BLaER1 treated with 17β-estradiol and CSF1 and Interleukin-3, amounts not matched to agents 10 nM and 100 nM (cell line): ENCODE results near the gene KLRF1.
A peak's percentile ranks its signal among the peaks of the same experiment; 100 is the strongest.

Experiments used
- H3K27ac ChIP-seq, 11 experiments: shearing (Covaris generic); formaldehyde crosslinking; 2 replicates each; pipeline ENCODE4 v1.8.1; 2022
- H3K27me3 ChIP-seq, 11 experiments: shearing (Covaris generic); formaldehyde crosslinking; 2 replicates each; pipeline ENCODE4 v1.8.1; 2022
- H3K36me3 ChIP-seq, 11 experiments: shearing (Covaris generic); formaldehyde crosslinking; 2 replicates each; pipeline ENCODE4 v1.8.1; 2022
- H3K4me1 ChIP-seq, 10 experiments: shearing (Covaris generic); formaldehyde crosslinking; 2 replicates each; pipeline ENCODE4 v1.8.1; 2022
- H3K4me2 ChIP-seq, 11 experiments: shearing (Covaris generic); formaldehyde crosslinking; 2 replicates each; pipeline ENCODE4 v1.8.1; 2022
- H3K4me3 ChIP-seq, 10 experiments: shearing (Covaris generic); formaldehyde crosslinking; 2 replicates each; pipeline ENCODE4 v1.8.1; 2022
- H3K9ac ChIP-seq, 11 experiments: shearing (Covaris generic); formaldehyde crosslinking; 2 replicates each; pipeline ENCODE4 v1.8.1; 2022
- H3K9me3 ChIP-seq, 11 experiments: shearing (Covaris generic); formaldehyde crosslinking; replicated peaks in 1 of 11; 2 replicates each; pipeline ENCODE4 v1.8.1; 2022
- H4K20me1 ChIP-seq, 11 experiments: shearing (Covaris generic); formaldehyde crosslinking; 2 replicates each; pipeline ENCODE4 v1.8.1; 2022
- Cebpa-rat ChIP-seq, 11 experiments: shearing (Covaris generic); IDR thresholded peaks; 2 replicates each; pipeline ENCODE4 v1.8.1; 2022

Gene KLRF1

DNA sequence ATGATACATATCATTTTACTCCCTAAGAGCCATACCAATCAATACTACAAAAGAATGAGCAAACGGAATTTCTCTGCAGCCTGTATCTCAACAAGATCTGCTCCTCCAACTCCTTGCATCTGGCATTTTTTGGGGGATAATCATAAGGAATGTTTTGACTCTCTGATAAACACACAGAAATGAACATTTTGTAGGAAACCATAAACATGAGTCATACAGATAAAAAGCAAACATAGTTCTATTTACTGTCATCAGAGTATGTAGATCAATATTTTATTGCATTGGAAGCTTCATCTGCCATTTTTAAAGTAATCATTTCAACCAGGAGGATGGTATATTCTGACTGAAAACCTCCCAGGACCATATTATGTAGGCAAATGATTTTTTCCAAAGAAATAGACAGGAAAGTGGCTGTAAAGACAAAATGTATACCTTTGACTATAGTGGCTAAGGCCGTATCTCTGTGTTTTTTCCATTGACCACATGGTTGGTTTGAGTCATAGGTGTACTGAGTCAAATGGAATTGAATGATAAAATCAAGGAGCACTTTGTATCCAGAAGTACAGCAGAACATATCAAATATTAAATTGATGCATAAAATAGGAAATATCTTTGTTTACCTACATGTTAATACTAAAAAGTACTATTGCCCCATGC lies 34.2 kb upstream of the KLRF1 start:
- H3K4me1 ChIP-seq = peaks cover 30 to 53% (median 42%) of the 10 kb centered on the region in 10 experiments
- peak overlapping the region; percentile 1 to 92 (median 66); a peak in 15 of 22 replicates for H3K4me2 ChIP-seq
- no peaks in the 10 kb centered on the region for H4K20me1 ChIP-seq

DNA sequence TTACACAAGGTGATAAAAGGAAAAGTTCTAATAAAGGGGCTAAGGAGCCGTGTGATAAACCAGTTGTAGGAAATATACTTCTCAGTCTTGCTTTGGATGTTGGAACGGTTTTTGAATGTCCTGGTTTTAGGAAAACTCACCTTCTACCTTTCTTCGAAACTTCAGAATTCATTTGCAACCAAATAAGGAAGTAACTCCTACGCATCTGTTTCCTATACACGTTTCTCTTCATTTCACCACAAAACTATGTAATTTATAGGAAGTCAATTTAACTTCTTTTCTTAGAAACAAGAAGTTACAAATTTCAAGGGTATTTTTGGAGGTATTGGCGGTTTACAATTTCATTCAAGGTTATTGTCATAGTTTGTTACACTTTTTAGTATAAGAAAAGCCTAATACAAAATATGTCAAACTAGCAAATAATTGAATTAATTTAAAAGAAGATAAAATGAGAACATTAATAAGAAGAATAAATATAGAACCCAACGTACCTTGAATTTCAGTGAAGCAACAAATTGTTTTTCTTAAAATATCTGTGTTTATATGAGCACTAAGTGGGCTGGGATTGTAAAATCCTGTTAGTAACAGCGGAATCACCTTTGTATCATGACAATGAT lies 33.4 kb upstream of the KLRF1 start:
- H4K20me1 ChIP-seq = no peaks in the 10 kb centered on the region

More for the DNA sequence above, 34.2 kb upstream of the KLRF1 start:
- H3K4me3 ChIP-seq = no peak overlapping the region
- H3K9ac ChIP-seq = no peak overlapping the region
- H3K27me3 ChIP-seq = no peaks in the 10 kb centered on the region; a peak in 1 of 22 replicates
- peaks cover 5 to 15% (median 11%) of the 10 kb centered on the region in 11 experiments; a peak in 19 of 22 replicates for H3K9me3 ChIP-seq
- no peak for TF ChIP-seq Cebpa-rat (IDR thresholded peaks at IDR 0.05)
- H3K27ac ChIP-seq = peak overlapping the region in 4 of 11 experiments; percentile 59 to 84 (median 80); a peak in 7 of 22 replicates
- H3K36me3 ChIP-seq = no peaks in the 10 kb centered on the region

DNA sequence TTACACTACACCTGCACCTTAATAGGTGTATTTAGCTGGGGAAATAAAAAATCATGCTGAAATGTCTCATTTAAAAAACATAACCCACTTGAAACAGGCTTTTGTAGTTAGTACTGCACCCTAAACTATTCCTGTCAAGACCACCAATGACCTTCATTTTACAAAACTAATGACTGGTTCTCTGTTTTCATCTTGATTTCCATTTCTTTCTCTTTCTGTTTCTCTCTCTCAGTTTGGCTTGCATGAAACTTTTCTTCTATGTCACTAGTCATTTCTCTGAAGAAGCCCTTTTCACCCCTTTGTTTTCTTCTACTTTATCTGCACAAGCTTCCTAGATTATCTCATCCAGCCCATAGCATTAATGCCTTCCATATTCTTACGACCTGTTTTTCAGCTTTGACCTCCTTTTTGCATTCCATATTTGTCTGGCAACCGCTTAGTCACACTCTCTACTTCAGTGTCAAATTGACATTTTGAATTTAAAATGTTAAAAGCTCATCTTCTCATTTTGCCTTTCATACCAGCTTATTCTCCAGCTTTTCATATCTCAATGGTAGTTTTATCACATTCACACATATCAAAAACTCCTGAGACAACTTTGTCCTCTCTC lies 32.7 kb upstream of the KLRF1 start:
- H3K4me1 ChIP-seq = peaks cover 30 to 56% (median 42%) of the 10 kb centered on the region in 10 experiments
- no peak for TF ChIP-seq Cebpa-rat (IDR thresholded peaks at IDR 0.05)
- H3K27me3 ChIP-seq = no peaks in the 10 kb centered on the region; a peak in 1 of 22 replicates
- peak overlapping the region in 10 of 11 experiments; percentile 25 to 84 (median 64); a peak in 19 of 22 replicates for H3K27ac ChIP-seq
- no peaks in the 10 kb centered on the region for H3K36me3 ChIP-seq
- H3K4me2 ChIP-seq = peak overlapping the region; percentile 57 to 92 (median 70); a peak in 21 of 22 replicates
- H3K9me3 ChIP-seq = peaks cover 5 to 15% (median 11%) of the 10 kb centered on the region in 11 experiments; a peak in 19 of 22 replicates
- H4K20me1 ChIP-seq = no peaks in the 10 kb centered on the region
- peak overlapping the region in 1 of 10 experiments; percentile 27; a peak in 2 of 20 replicates for H3K4me3 ChIP-seq
- peak overlapping the region in 6 of 11 experiments; percentile 3 to 49 (median 11); a peak in 7 of 22 replicates for H3K9ac ChIP-seq

More for the DNA sequence above, 33.4 kb upstream of the KLRF1 start:
- Histone ChIP-seq H3K27ac (peak overlapping the region in 10 of 11 experiments; percentile 25 to 84 (median 64); a peak in 19 of 22 replicates), H3K4me3 (peak overlapping the region in 1 of 10 experiments; percentile 27; a peak in 2 of 20 replicates), H3K4me2 (peak overlapping the region; percentile 57 to 92 (median 70); a peak in 21 of 22 replicates), H3K9ac (peak overlapping the region in 5 of 11 experiments; percentile 3 to 49 (median 15); a peak in 7 of 22 replicates), H3K27me3 (no peaks in the 10 kb centered on the region; a peak in 1 of 22 replicates), H3K36me3 (no peaks in the 10 kb centered on the region), H3K4me1 (peaks cover 30 to 56% (median 42%) of the 10 kb centered on the region in 10 experiments), H3K9me3 (peaks cover 5 to 15% (median 11%) of the 10 kb centered on the region in 11 experiments; a peak in 19 of 22 replicates)
- TF ChIP-seq Cebpa-rat (IDR thresholded peaks at IDR 0.05) = no peak

DNA sequence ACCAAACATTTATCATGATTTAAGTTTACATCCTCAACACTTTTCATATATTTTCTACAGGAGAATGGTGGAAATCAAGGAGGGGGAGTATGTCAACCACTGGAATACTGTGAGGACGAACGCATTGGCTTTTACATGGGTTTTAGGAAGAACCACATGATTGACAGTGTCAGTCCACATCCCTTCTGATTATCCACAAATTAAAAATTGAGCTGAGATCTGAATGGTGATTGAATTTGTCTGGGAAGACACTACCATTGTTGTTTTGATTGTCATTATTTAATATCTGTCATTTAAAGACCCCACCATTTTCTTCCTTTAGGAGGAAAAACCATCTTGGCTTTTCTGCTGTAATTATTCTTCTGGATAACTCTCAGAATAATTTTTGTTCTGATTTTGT lies 31.3 kb upstream of the KLRF1 start:
- no peak overlapping the region for H3K9ac ChIP-seq
- H3K4me3 ChIP-seq = no peak overlapping the region
- no peaks in the 10 kb centered on the region for H4K20me1 ChIP-seq
- H3K4me2 ChIP-seq = peak overlapping the region in 2 of 11 experiments; percentile 73; a peak in 2 of 22 replicates
- H3K27me3 ChIP-seq = no peaks in the 10 kb centered on the region; a peak in 1 of 22 replicates
- no peaks in the 10 kb centered on the region for H3K36me3 ChIP-seq
- TF ChIP-seq Cebpa-rat (IDR thresholded peaks at IDR 0.05) = no peak
- no peak overlapping the region; a peak in 1 of 22 replicates for H3K27ac ChIP-seq
- peaks cover 30 to 56% (median 42%) of the 10 kb centered on the region in 10 experiments for H3K4me1 ChIP-seq
- 0 out of 22 replicates have a peak, but pooled peaks cover 0 to 2% (median 0%) of the 10 kb centered on the region in 11 experiments for H3K9me3 ChIP-seq

DNA sequence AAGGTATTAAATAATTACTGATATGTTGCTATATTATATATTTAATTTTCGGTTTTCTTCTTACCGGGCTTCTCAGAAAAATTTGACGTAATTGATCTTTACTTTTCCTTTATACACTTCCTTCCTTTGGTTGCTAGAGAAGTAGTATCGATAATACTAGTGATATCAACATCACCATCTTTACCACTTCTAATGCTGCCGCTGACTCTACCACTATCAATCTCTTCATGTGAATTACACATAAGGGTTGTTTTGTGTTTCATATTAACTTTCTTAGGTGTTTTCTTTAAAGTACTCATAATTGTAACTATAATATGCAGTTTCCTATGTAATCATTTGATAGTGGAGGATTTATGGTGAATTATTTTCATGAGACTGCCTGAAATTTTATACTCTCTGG lies 30.9 kb upstream of the KLRF1 start:
- Histone ChIP-seq H3K4me2 (no peak overlapping the region), H3K4me3 (no peak overlapping the region), H3K9ac (no peak overlapping the region), H3K9me3 (no peaks in the 10 kb centered on the region), H4K20me1 (no peaks in the 10 kb centered on the region), H3K27ac (no peak overlapping the region), H3K36me3 (no peaks in the 10 kb centered on the region), H3K4me1 (peaks cover 30 to 56% (median 42%) of the 10 kb centered on the region in 10 experiments), H3K27me3 (no peaks in the 10 kb centered on the region; a peak in 1 of 22 replicates)
- no peak for TF ChIP-seq Cebpa-rat (IDR thresholded peaks at IDR 0.05)

DNA sequence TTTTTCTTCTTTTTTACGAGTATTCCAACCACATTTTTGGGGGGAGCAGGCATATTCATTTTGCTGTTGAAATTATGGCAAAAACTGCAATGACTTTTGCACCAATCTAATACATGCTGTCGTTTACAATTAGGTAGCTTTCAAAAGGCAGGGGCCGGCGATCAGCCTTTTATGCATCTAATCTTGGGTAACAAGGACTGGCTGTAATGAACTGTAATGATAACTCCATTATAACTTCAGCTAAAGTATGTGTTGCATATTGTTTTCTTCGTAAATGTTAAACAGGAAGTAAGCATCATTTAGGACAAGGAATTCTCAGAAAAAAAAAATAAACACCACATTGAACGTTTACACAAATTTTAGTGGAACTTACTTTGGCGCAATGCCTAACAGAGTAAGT lies 30.3 kb upstream of the KLRF1 start:
- H3K36me3 ChIP-seq = no peaks in the 10 kb centered on the region
- H3K4me2 ChIP-seq = peak overlapping the region; percentile 12 to 59 (median 36); a peak in 17 of 22 replicates
- H4K20me1 ChIP-seq = no peaks in the 10 kb centered on the region
- no peak for TF ChIP-seq Cebpa-rat (IDR thresholded peaks at IDR 0.05)
- H3K27ac ChIP-seq = peak overlapping the region in 1 of 11 experiments; percentile 24; a peak in 2 of 22 replicates
- H3K4me1 ChIP-seq = peaks cover 30 to 56% (median 42%) of the 10 kb centered on the region in 10 experiments
- H3K27me3 ChIP-seq = no peaks in the 10 kb centered on the region; a peak in 1 of 22 replicates
- no peaks in the 10 kb centered on the region for H3K9me3 ChIP-seq
- no peak overlapping the region for H3K4me3 ChIP-seq
- no peak overlapping the region for H3K9ac ChIP-seq

DNA sequence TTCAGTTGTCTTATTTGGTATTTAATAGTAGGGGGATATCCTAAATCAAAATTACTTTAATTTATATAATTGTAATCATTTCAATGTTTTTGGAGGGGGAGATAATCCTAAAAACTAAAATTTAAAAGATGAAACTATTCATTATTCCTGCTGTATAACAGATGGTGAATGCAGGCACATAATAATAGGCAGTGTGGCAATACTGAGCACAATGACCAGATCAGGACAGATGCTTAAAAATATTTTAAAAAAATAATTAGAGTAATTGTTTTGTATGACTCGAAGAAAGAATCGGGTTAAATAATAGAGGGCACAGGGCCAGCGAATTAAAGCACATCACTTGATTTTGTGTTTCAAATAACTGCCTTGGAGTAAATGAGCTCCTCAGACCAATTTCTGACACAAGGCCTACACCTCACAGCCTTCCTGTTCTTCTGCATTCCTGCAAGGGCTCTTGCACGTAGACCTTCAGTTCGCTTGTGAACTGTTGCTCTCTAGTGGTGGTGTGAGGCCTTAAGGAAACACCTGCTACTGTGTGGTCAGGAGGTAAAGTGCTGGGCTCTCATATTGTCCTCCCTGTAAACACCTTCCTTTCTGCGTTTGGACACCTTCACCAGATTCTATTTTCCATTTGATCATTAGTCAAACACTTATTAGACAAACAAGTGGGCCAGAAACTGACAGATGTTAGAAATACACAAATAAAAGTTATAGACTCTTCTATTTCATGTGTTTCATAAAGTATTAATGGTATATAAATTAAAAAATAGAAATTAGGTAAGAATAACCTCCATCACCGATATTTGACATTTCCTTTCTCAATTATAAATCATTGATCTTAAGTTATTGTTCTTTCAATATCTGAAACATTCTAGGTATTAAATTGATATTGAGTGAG lies 29.3 kb upstream of the KLRF1 start:
- no peaks in the 10 kb centered on the region for H3K36me3 ChIP-seq
- peak overlapping the region in 8 of 11 experiments; percentile 1 to 55 (median 34); a peak in 12 of 22 replicates for H3K4me2 ChIP-seq
- no peaks in the 10 kb centered on the region for H4K20me1 ChIP-seq
- H3K4me3 ChIP-seq = no peak overlapping the region
- no peak for TF ChIP-seq Cebpa-rat (IDR thresholded peaks at IDR 0.05)
- no peak overlapping the region for H3K27ac ChIP-seq
- H3K9me3 ChIP-seq = no peaks in the 10 kb centered on the region
- no peak overlapping the region for H3K9ac ChIP-seq
- no peaks in the 10 kb centered on the region for H3K27me3 ChIP-seq
- H3K4me1 ChIP-seq = peaks cover 29 to 51% (median 39%) of the 10 kb centered on the region in 10 experiments

DNA sequence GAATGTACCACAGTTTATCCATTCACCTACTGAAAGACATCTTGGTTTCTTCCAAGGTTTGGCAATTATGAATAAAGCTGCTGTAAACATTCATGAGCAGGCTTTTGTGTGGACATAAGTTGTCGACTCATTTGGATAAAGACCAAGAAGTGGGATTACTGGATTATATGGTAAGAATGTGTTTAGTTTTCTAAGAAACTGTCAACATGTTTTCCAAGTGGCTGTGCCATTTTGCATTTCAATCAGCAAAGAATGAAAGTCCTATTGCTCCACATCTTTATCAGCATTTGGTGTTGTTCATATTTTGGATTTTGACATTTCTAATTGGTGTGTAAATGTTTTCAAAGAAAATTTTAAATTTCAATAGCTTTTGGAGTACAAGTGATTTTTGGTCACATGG lies 27.3 kb upstream of the KLRF1 start:
- Histone ChIP-seq H3K9me3 (no peaks in the 10 kb centered on the region), H3K27me3 (no peaks in the 10 kb centered on the region), H4K20me1 (no peaks in the 10 kb centered on the region), H3K4me3 (no peak overlapping the region), H3K27ac (no peak overlapping the region), H3K4me2 (no peak overlapping the region), H3K9ac (no peak overlapping the region), H3K4me1 (peaks cover 9 to 31% (median 21%) of the 10 kb centered on the region in 10 experiments), H3K36me3 (no peaks in the 10 kb centered on the region)
- TF ChIP-seq Cebpa-rat (IDR thresholded peaks at IDR 0.05) = no peak
